ENCODE measurements around the gene CLEC12A.
"Not testable (repeated sequence)": the region's sequence is repeated elsewhere in the genome, so short reads cannot be mapped to it uniquely, and the experiment has no call there.

CLEC12A gene

GRCh38 chr12:9973949-9974348 lies 2.7 kb downstream of the CLEC12A start:
- no peak for DNase-seq

- DNase-seq: not testable (repeated sequence)
Measured at GRCh38 chr12:9974731-9975130, 3.5 kb downstream of the CLEC12A start.

GRCh38 chr12:9975614-9976013 lies 4.4 kb downstream of the CLEC12A start:
- DNase-seq: no peak

GRCh38 chr12:9976626-9977025 lies 5.4 kb downstream of the CLEC12A start:
- DNase-seq: not testable (repeated sequence)

GRCh38 chr12:9977916-9978315 lies 6.7 kb downstream of the CLEC12A start:
- DNase-seq: no peak

- no peak for DNase-seq
Measured at GRCh38 chr12:9980126-9980525, 8.9 kb downstream of the CLEC12A start.

- DNase-seq: no peak
Measured at GRCh38 chr12:9991876-9992275, 20.7 kb downstream of the CLEC12A start.

GRCh38 chr12:9992296-9992695 lies 21.1 kb downstream of the CLEC12A start:
- no peak for DNase-seq

GRCh38 chr12:9999016-9999415 lies 27.8 kb downstream of the CLEC12A start, which contains the start of gene CLEC1B:
Gene CLEC1B (minus strand): TSS chr12:9999121. CDS start chr12:9999100, 21 bp downstream.
- DNase-seq: no peak

- no peak for DNase-seq
Measured at GRCh38 chr12:10001171-10001776, 30.1 kb downstream of the CLEC12A start.

GRCh38 chr12:10012630-10013330 lies 41.6 kb downstream of the CLEC12A start:
- no peak for DNase-seq

- no peak for DNase-seq
Measured at GRCh38 chr12:10015450-10015849, 44.2 kb downstream of the CLEC12A start.

GRCh38 chr12:10016881-10017280 lies 45.7 kb downstream of the CLEC12A start:
- DNase-seq: no peak

- no peak for DNase-seq
Measured at GRCh38 chr12:10018386-10018785, 47.2 kb downstream of the CLEC12A start.

GRCh38 chr12:10021342-10021741 lies 50.1 kb downstream of the CLEC12A start:
- DNase-seq: no peak

GRCh38 chr12:10025236-10025635 lies 54.0 kb downstream of the CLEC12A start:
- no peak for DNase-seq

- DNase-seq: not testable (repeated sequence)
Measured at GRCh38 chr12:10026666-10027065, 55.5 kb downstream of the CLEC12A start.

- DNase-seq: no peak
Measured at GRCh38 chr12:10027311-10027710, 56.1 kb downstream of the CLEC12A start.

GRCh38 chr12:10027721-10028120 lies 56.5 kb downstream of the CLEC12A start:
- no peak for DNase-seq

- no peak for DNase-seq
Measured at GRCh38 chr12:10030446-10030845, 59.2 kb downstream of the CLEC12A start, which contains the start of gene CLEC9A. Gene CLEC9A (plus strand): TSS chr12:10030682. CDS start chr12:10052688, 22,006 bp downstream.

- DNase-seq: no peak
Measured at GRCh38 chr12:10031321-10031720, 60.1 kb downstream of the CLEC12A start.

GRCh38 chr12:10031771-10032175 lies 60.6 kb downstream of the CLEC12A start:
- DNase-seq: no peak

GRCh38 chr12:10033783-10034545 lies 62.8 kb downstream of the CLEC12A start:
- no peak for DNase-seq
